Peyer's patch (tissue), 4 donors: ENCODE data around the gene LAPTM5.

ENCODE experiments used
- CTCF ChIP-seq, 6 experiments: fragments of 450-650 bp in 4 of 6; fragments of 200-600 bp in 2 of 6; sonication (generic) in 1 of 6; IDR thresholded peaks; one replicate each; pipeline ENCODE4 v1.5.1; 2017 to 2019; ENCODE audit warnings: antibody characterized with exemption in 6 of 6, mild to moderate bottlenecking in 3 of 6, moderate library complexity in 1 of 6
- POLR2A ChIP-seq, 2 donors: fragments of 450-650 bp; IDR thresholded peaks; one replicate each; pipeline ENCODE4 v1.5.1; 2017; ENCODE audit warnings: antibody characterized with exemption in 2 of 2, mild to moderate bottlenecking in 2 of 2, moderate library complexity in 2 of 2

DNA sequence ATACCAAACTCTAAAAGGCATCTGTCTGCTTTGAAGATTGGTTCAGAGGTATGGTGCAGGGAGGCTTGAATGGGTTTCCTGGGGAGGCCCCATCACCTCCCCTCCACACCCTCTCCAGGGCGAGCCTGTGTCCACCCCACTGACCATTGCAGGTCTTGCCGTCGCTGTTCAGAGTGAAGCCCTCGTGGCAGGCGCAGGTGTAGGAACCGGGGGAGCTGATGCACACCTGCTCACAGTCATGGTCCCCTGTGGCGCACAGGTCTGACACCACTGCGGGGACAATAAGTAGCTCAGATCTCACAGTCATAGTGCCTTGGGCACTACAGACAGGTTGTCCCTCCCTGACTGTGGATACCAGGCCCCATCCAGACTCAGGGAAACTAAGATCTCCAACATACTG lies 40.9 kb downstream of the LAPTM5 start:
- TF ChIP-seq POLR2A (IDR thresholded peaks at IDR 0.05) (no peak), CTCF (IDR thresholded peaks at IDR 0.05) (no peak)
